ENCODE results near the gene FUT8.

DNA sequence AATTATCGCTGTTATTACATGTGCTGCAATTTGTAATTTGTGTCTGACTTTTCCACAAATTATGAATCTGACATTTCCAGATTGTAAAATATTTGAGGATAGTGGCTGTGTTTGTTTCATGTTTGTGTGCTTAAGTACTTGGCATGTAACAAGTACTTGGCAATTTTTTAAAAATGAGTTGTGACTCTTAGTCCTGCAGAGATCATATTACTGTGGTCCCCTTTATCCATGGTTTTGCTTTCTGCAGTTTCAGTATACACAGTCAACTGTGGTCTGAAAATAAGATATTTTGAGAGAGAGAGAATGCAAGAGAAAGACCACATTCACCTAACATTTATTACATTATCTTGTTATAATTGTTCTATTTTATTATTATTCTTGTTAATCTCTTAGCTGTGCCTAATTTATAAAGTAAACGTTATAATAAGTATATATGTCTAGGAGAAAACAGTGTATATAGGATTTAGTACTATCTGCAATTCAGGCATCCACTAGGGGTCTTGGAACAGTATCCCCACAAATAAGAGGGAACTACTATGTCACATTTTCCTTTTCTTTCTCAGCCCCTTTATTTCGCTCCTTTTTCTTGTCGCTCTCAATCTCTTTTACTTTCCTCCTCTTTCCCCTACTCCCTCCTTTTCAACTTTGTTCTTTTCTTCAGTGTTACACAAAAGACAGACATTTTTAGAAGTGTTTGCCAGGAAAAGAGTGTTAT, 176.1 kb downstream of the FUT8 start:
- TF ChIP-seq, protein P1, sequence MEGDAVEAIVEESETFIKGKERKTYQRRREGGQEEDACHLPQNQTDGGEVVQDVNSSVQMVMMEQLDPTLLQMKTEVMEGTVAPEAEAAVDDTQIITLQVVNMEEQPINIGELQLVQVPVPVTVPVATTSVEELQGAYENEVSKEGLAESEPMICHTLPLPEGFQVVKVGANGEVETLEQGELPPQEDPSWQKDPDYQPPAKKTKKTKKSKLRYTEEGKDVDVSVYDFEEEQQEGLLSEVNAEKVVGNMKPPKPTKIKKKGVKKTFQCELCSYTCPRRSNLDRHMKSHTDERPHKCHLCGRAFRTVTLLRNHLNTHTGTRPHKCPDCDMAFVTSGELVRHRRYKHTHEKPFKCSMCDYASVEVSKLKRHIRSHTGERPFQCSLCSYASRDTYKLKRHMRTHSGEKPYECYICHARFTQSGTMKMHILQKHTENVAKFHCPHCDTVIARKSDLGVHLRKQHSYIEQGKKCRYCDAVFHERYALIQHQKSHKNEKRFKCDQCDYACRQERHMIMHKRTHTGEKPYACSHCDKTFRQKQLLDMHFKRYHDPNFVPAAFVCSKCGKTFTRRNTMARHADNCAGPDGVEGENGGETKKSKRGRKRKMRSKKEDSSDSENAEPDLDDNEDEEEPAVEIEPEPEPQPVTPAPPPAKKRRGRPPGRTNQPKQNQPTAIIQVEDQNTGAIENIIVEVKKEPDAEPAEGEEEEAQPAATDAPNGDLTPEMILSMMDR (IDR thresholded peaks at IDR 0.05 in 4 of 5, conservative IDR thresholded peaks at IDR 0.05 in 1 of 5): no peak
- TF ChIP-seq POLR2A (IDR thresholded peaks at IDR 0.05): no peak

All from gastrocnemius medialis (tissue), 4 donors.